NOMO-1 treated with dmso at 0.1 percent for 144 hours (cell line): Measurements from ENCODE around the gene THSD4.

Experiments used
- DNase-seq: peaks from one replicate; lab custom pipeline; 2025; ENCODE audit not compliant: unreplicated experiment; lab: John Stamatoyannopoulos, UW

Gene THSD4

GRCh38 chr15:71515375-71516186 lies 400.3 kb downstream of the THSD4 start:
- no peak for DNase-seq

- DNase-seq = no peak
Observed at GRCh38 chr15:71517751-71518150, 402.5 kb downstream of the THSD4 start.

DNA sequence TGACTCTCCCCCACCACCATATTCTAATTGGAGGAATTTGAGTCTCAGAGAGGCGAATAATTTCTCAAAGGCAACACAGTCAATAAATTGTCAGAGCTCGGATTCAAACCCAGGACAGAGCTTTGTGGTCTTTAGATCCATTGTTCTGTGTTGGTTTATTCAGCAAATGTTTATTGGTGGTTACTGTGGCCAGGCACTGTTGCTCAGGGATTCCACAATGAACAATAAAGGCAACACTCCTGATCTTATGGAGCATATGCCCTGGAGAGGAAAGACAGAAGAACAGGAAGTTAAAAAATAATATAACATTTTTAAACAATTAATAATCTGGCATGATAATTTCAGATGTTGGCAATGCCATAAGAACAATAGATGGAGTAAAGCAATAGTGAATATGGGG lies 403.4 kb downstream of the THSD4 start:
- no peak for DNase-seq

DNA sequence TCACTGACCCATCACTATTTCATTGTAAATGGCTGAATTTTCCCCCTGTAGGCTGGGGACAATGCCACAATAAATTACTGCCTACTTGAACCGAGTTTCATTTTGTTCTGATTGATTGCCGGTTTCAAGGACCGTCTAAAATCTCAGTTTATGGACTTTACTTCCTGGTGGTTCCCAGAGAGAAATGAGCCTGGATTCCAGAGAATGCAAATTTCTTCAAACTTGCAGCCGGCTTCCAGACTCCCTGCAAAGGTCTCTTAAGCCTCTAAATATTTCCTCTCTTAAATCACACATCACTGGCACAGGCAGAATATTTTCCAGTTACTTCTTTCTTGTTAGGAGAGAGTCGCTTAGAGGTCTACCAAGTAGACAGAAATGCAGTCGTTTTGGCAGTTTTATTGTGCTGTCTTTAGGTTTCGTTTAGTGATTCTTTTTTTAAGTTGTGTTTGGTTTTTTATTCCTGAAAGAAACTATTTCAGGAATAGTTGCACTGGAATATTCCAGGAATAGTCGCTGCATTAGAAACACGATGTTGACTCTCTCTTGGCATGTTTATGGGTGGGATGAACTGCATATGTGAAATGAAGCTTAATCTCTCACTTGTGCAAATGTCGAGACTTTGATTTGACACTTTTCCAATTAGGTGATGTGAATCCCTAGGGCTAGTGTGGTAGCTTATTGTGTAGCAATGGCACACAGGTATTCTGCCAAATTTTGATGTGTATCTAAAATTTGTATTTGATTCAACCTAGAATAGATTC lies 411.0 kb downstream of the THSD4 start:
- no peak for DNase-seq

DNA sequence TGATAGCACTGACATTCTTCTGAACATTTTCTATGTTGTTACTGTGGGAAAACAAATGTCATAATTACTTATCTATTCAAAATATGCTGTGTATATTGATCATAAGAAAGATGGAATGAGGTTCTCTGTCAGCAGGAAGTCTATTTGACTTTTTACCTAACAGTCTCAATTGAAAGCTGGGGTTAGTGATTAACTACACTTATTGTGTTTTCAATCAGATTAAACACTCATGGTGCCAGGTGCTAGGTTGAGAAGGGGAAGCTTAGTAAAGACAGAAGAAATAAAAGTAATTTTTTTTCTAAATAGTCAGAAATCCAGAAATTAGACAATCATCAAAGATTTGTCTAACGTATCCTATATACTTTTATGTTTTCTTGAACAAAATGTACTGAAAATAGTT lies 414.1 kb downstream of the THSD4 start:
- DNase-seq = no peak

- DNase-seq = no peak
Observed at GRCh38 chr15:71530116-71530515, 414.8 kb downstream of the THSD4 start.

DNA sequence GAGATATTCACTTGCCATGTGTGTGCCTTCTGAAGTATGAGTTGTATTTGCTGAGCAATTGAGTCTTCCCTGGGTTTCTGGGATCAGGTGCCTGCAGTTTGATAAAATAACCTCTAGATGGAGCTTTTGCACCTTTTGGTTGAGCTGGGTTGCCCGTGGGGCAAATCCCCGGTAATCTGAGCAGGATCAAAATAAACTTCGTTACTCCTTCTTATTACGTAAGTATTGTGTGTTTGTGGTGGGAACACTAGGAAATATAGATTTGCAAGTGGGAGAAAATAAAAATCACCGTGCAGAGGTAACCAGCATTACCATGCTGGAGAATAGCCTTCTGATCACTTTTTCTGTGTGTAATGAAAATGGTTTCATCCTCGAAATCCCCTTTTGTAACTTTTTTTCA lies 417.7 kb downstream of the THSD4 start:
- no peak for DNase-seq

DNA sequence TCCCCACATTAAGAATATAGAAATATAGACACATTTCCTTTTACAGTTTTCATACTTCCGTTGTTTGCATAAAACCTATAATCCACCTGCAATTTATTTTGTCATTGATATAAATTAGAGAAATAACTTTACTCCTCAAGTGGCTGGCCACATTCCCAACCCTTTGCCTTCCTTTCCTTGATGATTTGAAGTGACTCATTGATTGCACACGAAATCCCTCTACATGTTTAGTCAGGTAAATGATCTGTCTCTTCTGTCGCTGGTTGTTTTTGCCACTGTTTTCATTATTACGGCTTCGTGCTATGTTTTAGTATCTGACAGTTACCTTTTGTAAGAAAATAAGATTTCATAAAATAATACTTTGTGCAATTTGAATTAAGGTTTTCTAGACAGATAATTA lies 422.9 kb downstream of the THSD4 start:
- no peak for DNase-seq

- no peak for DNase-seq
Observed at GRCh38 chr15:71541746-71542145, 426.5 kb downstream of the THSD4 start.

DNA sequence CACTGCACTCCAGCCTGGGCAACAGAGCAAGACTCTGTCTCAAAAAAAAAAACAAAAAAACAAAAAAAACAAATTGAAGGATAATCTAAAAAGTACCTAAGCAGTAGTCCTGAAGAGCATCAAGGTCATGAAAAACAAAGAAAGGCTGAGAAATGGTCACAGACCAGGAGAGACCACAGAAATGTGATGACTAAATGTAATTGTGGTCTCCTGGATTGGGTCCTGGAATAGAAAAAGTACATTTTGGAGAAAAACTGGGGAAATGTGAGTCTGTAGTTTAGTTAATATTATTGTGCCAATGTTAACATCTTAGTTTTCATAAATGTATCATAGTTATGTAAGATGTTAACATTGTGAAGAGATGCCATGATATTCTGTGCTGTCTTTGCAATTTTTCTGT lies 427.6 kb downstream of the THSD4 start:
- no peak for DNase-seq

GRCh38 chr15:71543413-71543812 lies 428.1 kb downstream of the THSD4 start:
- DNase-seq = no peak

DNA sequence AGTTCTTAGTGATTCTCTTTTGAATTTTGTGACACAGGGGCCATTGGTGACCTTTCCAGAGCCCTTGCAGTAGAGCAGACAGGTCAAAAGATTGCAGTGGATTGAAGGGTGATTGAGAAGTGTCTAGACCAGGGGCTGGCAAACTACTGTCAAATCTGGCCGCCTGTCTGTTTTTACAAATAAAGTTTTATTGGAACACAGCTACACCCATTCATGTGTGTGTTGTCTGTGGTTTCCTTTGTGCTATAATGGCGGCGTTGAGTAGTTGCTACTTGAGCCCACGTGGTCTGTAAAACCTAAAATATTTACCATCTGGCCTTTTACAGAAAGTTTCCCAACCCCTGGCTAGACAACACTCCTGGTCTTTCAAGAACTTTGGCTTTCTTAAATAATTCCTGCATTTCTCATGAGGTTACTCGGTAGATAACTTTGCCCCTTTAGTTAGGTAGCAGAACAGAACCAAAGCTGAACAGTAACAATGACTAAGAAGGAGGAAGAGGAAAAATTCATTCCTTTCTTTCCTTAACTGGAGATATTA lies 430.0 kb downstream of the THSD4 start:
- no peak for DNase-seq

DNA sequence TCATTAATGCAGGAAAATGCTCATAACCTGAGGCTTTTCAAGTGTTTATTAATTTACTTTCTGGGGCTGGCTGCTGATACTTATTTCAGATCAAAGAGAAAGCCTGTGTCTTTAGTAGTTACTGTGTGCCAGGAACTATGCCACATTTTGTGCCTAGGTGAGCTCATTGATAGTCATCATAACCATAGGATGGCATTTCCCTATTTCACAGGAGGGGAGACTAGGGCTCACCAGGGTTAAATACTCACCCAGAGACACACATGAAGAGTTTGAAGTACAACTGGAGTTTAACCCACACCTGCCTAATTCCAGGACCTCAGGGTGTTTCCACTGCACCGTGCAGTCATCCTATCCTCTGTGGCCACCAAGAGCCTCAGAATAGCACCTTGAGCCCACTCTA lies 430.7 kb downstream of the THSD4 start:
- no peak for DNase-seq

- DNase-seq = no peak
Observed at GRCh38 chr15:71547011-71547410, 431.7 kb downstream of the THSD4 start.

GRCh38 chr15:71548401-71548807 lies 433.1 kb downstream of the THSD4 start:
- DNase-seq = no peak

GRCh38 chr15:71549091-71549490 lies 433.8 kb downstream of the THSD4 start:
- DNase-seq = no peak

DNA sequence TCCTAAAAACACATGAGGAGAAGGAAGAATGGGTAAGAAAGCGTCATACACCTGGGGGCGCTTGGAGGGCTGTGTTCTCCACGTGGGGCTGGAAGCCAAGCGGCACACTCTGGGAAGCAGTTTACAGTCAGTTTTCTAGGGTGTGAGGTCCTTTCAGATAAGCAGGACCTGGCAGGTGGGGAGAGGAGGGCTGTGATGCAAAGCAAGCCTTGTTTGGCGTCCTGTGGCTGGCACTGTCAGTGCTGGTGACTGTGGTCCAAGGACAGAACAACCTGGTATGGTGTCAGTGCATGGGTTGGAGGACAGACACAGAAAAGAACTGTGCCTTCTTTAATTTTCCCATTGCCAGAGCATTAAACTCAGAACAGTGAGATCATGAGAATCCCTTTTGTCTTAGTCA lies 434.4 kb downstream of the THSD4 start:
- DNase-seq = no peak

DNA sequence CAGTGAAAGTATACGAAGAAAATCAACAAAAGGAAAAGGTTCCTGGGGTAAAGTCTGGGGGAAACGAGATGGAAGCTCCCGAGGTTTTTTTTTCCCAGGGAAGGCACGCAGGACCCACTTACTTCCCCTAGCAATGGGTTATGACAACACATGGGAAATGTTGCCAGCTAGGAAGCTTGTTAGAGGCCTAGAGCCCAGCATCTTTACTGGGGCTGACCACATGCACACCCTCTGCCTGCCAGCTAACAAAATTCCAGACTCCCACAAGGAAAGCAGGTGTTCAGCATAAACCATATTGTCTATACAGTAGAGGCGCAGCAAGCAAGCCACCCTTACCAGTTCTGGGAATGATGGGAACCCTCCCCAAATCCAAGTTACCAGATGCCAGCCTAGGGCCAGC lies 436.3 kb downstream of the THSD4 start:
- DNase-seq = no peak

DNA sequence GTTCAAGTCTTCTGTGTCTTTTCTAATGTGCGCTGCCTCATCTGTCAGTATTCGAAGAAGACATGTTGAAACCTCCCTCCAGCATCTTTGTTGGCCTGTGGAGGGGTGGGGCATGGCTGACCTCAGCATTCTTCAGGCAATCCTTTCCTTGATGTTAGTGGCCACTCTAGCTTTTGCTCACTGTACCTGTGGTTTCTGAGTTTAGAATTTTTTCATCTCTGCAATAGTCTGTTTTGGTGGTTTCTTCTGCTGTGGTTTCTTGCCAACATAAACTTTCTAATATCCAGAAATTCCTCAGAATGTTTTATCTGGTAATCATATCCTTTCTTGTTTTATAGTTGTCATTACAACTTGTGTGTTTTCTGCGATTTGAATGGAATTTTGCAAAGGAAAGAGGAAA lies 443.8 kb downstream of the THSD4 start:
- no peak for DNase-seq

- no peak for DNase-seq
Observed at GRCh38 chr15:71559616-71560015, 444.3 kb downstream of the THSD4 start.

DNA sequence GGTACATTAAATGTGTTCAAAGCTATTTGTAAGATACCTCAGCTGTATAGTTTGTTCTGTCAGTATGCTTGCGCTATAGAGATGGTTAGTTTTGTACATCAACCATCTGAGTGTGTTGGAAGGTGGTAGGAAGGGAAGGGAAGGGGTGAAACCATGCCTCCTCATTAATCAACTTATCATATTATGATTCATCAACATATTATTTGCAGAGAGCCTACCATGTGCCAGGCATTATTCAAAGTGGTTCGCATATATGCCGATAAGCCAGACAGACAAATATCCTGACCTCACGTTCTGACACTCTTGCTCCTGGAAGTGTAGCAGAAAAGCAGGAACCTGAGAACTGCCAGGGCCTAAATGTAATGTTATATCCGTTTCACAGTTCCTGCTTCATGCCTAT lies 447.0 kb downstream of the THSD4 start:
- no peak for DNase-seq

DNA sequence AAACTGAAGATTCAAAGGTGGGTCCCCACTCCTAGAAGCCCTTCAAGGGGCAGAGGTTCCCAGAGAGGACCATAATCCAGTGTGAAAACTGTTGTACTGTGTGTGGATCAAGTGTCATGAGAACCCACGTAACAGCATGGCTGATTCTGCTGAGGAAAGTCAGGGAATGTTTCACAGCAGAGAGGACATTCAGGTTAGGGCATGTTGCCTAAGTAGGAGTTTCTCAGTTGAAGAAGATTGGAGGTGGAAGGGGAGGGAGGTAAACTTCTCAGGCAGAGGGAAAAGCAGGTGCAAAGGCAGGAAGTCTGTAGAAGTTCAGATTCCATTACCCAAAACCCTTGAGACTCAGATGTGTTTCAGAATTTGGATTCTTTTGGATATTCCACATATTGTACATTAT lies 448.9 kb downstream of the THSD4 start:
- DNase-seq = no peak
